Measurements from ENCODE around the gene SCAMP5. TPM values are rescaled to one million over a fixed set of nuclear protein-coding genes. Genes with fewer than 3 reads are reported as not detected.

The SCAMP5 gene
- total RNA-seq, 4 donors from 2014 or later = 11.3 to 24.8 (median 15.8) TPM; not detected in 1

DNA sequence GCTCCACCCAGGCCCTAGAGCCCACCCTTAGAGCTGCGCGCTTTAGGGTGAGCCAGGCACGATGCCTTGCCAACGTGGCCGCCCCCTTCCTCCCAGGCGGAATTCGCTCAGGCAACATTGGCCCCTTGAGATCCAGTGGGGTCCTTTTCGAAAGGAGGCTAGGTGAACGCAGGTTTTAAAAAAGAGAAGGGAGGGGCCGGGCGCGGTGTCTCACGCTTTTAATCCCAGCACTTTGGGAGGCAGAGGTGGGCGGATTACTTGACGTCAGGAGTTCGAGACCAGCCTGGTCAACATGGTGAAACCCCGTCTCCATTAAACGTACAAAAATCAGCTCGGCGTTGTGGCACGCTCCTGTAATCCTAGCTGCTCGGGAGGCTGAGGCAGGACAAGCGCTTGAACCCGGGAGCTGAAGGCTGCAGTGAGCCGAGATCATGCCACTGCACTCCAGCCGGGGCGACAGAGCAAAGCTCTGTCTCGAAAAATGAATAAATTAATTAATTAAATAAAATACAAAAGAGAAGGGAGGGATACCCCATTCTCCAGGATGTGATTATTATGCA, 37.8 kb upstream of the SCAMP5 start:
- in situ Hi-C loops (cut with MboI; ENCODE audit: low pct_ligation_motif_present in 1 of 4, low pct_unique_long_range_greater_than_20kb in 1 of 4, low sequenced_read_pairs in 3 of 4) (loop anchor here in 1 of 4 donors (25.0 kb wide), 1 partner anchor 320 kb away; no protein-coding TSS in a partner anchor), intact Hi-C loops (cut with DNase I; ENCODE audit: low total_unique reads) (loop anchor here (10.0 kb wide), 1 partner anchor 113 kb away; the partner anchor contains the start of gene ULK3)
- H3K36me3 ChIP-seq = no peaks in the 10 kb centered on the region
- no peaks in the 10 kb centered on the region for H3K9me3 ChIP-seq
- peaks cover 24% of the 10 kb centered on the region for H3K27me3 ChIP-seq
- DNase-seq = peak; percentile 67
- H3K27ac ChIP-seq = peak overlapping the region; percentile 86 to 93 (median 90)
- peak overlapping the region; percentile 48 to 63 (median 57) for H3K4me3 ChIP-seq
- H3K4me1 ChIP-seq = peaks cover 19 to 68% (median 49%) of the 10 kb centered on the region in 4 donors
- WGBS, 2 donors (ENCODE audit: low coverage in 1 of 2) = 2 to 6% methylated on average over 9 to 25 of the region's 28 CpGs
- TF ChIP-seq POLR2A (IDR thresholded peaks at IDR 0.05) (no peak), EP300 (IDR thresholded peaks at IDR 0.05; ENCODE audit: low read depth) (no peak), POLR2AphosphoS5 (IDR thresholded peaks at IDR 0.05) (no peak)
- TF ChIP-seq, protein P1, sequence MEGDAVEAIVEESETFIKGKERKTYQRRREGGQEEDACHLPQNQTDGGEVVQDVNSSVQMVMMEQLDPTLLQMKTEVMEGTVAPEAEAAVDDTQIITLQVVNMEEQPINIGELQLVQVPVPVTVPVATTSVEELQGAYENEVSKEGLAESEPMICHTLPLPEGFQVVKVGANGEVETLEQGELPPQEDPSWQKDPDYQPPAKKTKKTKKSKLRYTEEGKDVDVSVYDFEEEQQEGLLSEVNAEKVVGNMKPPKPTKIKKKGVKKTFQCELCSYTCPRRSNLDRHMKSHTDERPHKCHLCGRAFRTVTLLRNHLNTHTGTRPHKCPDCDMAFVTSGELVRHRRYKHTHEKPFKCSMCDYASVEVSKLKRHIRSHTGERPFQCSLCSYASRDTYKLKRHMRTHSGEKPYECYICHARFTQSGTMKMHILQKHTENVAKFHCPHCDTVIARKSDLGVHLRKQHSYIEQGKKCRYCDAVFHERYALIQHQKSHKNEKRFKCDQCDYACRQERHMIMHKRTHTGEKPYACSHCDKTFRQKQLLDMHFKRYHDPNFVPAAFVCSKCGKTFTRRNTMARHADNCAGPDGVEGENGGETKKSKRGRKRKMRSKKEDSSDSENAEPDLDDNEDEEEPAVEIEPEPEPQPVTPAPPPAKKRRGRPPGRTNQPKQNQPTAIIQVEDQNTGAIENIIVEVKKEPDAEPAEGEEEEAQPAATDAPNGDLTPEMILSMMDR (IDR thresholded peaks at IDR 0.05) = no peak

DNA sequence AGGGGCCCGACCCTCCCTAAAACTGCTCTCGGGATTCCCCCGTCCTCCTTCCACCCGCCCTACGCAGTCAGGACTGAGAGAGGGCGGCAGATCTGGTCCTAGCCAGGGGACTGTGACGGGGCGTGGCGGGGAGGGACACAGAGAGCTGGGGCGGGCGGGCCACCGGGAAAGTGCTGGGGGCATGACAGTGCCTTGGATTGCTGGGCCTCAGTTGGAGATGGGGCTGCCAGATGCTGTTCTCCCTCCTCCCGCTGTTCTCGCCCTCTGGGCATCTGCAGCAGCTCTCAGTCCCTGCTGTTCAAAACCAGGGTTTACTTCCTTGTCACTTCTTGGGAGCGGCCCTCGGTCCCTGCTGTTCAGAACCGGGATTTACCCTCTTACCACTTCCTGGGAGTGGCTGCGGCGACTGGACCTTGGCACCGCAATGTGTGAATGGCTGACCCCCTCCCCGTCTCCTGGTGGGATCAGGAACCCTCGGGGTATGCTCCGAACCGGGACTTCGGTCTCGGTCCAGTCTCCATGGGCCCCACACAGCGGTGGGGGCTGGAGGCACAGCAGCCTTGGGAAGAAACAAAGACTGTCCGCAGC, 36.9 kb upstream of the SCAMP5 start:
- peak overlapping the region; percentile 86 to 93 (median 90) for H3K27ac ChIP-seq
- peaks cover 24% of the 10 kb centered on the region for H3K27me3 ChIP-seq
- in situ Hi-C loops (cut with MboI; ENCODE audit: low pct_ligation_motif_present in 1 of 4, low pct_unique_long_range_greater_than_20kb in 1 of 4, low sequenced_read_pairs in 3 of 4) = loop anchor here in 1 of 4 donors (25.0 kb wide), 1 partner anchor 321 kb away; no protein-coding TSS in a partner anchor
- DNase-seq = peak; percentile 87
- H3K36me3 ChIP-seq = no peaks in the 10 kb centered on the region
- TF ChIP-seq POLR2AphosphoS5 (IDR thresholded peaks at IDR 0.05) (peak; percentile 77 to 96 (median 93)), EP300 (IDR thresholded peaks at IDR 0.05; ENCODE audit: low read depth) (no peak), POLR2A (IDR thresholded peaks at IDR 0.05) (peak; percentile 92)
- TF ChIP-seq, protein P1 (IDR thresholded peaks at IDR 0.05) = peak; percentile 40 to 93 (median 52)
- peaks cover 19 to 68% (median 49%) of the 10 kb centered on the region in 4 donors for H3K4me1 ChIP-seq
- intact Hi-C loops (cut with DNase I; ENCODE audit: low total_unique reads) = loop anchor here (10.0 kb wide), 1 partner anchor 114 kb away; the partner anchor contains the start of gene ULK3
- H3K4me3 ChIP-seq = peak overlapping the region; percentile 48 to 63 (median 57)
- no peaks in the 10 kb centered on the region for H3K9me3 ChIP-seq
- WGBS, 2 donors (ENCODE audit: low coverage in 1 of 2) = 4% methylated on average over 28 of the region's 28 CpGs; no CpG with 5 or more reads in 1 of the 2 donors

DNA sequence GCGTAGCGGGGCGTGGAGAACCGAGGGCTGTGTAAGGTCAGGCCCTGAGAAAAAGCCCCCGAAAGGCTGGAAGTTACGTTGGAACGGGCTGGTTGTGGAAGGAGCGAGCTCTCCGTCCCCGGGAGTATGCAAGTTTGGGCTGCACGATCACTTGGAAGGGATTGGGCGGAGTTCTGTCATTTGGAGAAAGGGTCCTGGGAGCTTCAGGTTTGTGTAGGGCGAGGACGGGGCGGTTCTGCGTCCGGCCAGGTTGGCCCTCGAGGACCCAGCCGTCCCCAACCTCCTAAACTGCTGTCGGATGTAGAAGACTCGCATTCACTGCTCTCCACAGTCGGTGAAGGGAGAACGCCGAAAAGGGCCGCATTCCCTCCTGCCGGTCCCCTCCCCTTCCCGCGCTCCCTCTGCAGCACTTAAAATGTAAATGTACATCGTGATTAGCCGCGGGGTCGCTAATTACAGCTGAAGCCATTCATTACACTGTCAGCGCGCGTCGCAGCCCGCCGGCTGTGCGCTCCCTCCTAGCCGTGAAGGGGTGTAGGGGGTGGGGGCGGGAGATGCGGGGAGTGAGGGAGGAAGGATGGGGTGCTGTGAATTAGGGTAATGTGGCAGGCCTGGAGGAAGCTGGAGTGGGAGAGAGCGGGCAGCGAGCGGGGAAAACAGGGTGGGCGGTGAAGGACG, 36.3 kb upstream of the SCAMP5 start:
- Histone ChIP-seq H3K36me3 (no peaks in the 10 kb centered on the region), H3K27ac (peak overlapping the region; percentile 86 to 93 (median 90)), H3K4me1 (peaks cover 19 to 66% (median 46%) of the 10 kb centered on the region in 4 donors), H3K4me3 (peak overlapping the region; percentile 48 to 63 (median 57)), H3K27me3 (peaks cover 24% of the 10 kb centered on the region), H3K9me3 (no peaks in the 10 kb centered on the region)
- in situ Hi-C loops (cut with MboI; ENCODE audit: low pct_ligation_motif_present in 1 of 4, low pct_unique_long_range_greater_than_20kb in 1 of 4, low sequenced_read_pairs in 3 of 4) = loop anchor here in 1 of 4 donors (25.0 kb wide), 1 partner anchor 322 kb away; no protein-coding TSS in a partner anchor
- TF ChIP-seq POLR2A (IDR thresholded peaks at IDR 0.05) (no peak), POLR2AphosphoS5 (IDR thresholded peaks at IDR 0.05) (no peak), EP300 (IDR thresholded peaks at IDR 0.05; ENCODE audit: low read depth) (no peak)
- TF ChIP-seq, protein P1 (IDR thresholded peaks at IDR 0.05) = no peak
- intact Hi-C loops (cut with DNase I; ENCODE audit: low total_unique reads) = loop anchor here (10.0 kb wide), 1 partner anchor 114 kb away; the partner anchor contains the start of gene ULK3
- 12 to 28% methylated on average over 9 to 35 of the region's 47 CpGs for WGBS, 2 donors (ENCODE audit: low coverage in 1 of 2)
- no peak for DNase-seq

DNA sequence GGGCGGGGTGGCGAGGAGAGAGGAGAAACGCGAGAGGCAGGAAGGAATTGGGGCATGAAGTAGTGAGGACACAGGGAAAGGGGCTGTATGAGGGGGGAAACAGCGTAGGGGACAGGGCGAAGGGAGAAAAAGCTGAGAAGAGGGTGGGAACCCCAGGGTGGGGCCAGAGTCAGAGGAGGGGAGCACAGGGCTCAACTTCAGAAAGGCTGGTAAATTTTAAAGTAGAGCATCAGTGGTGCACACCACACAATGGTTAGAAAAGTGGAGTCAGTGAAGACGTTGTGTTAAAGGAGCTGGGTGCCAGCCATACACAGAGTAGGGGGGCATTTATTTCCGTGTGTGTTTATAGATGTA, 35.8 kb upstream of the SCAMP5 start:
- intact Hi-C loops (cut with DNase I; ENCODE audit: low total_unique reads) = loop anchor here (10.0 kb wide), 1 partner anchor 115 kb away; the partner anchor contains the start of gene ULK3
- Histone ChIP-seq H3K4me1 (peaks cover 14 to 60% (median 41%) of the 10 kb centered on the region in 4 donors), H3K9me3 (no peaks in the 10 kb centered on the region), H3K36me3 (no peaks in the 10 kb centered on the region), H3K27me3 (peaks cover 24% of the 10 kb centered on the region), H3K27ac (peak overlapping the region; percentile 86 to 93 (median 90)), H3K4me3 (peak overlapping the region in 3 of 4 donors; percentile 48 to 63 (median 62))
- DNase-seq = no peak
- in situ Hi-C loops (cut with MboI; ENCODE audit: low pct_ligation_motif_present in 1 of 4, low pct_unique_long_range_greater_than_20kb in 1 of 4, low sequenced_read_pairs in 3 of 4) = loop anchor here in 1 of 4 donors (25.0 kb wide), 1 partner anchor 322 kb away; no protein-coding TSS in a partner anchor
- WGBS, 2 donors (ENCODE audit: low coverage in 1 of 2) = 14 to 25% methylated on average over 8 of the region's 8 CpGs
- TF ChIP-seq, protein P1 (IDR thresholded peaks at IDR 0.05) = no peak
- TF ChIP-seq EP300 (IDR thresholded peaks at IDR 0.05; ENCODE audit: low read depth) (no peak), POLR2AphosphoS5 (IDR thresholded peaks at IDR 0.05) (no peak), POLR2A (IDR thresholded peaks at IDR 0.05) (no peak)
